ENCODE results near the gene FAM120B.

Gene FAM120B

DNA sequence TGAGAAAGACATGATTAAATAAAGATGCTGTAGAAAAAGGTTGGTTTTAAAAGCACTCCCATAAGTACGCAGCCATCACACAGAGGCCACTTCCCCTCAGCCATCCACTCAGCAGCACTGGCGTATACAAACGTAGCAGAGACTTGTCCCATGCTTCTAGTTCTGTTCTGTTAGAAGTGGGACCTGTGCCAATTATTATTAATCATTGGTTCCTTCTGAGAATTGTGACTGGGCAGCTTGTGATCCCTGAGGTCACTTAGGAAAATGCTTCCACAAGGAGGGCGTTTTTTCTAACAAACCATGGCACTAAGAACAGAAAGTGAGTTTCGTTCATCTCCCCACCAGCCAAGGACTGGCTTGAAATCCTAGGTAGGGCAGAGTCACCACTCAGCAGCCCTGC is 53.9 kb downstream of the FAM120B start:
- no peak for DNase-seq (ENCODE audit: low spot score)

DNA sequence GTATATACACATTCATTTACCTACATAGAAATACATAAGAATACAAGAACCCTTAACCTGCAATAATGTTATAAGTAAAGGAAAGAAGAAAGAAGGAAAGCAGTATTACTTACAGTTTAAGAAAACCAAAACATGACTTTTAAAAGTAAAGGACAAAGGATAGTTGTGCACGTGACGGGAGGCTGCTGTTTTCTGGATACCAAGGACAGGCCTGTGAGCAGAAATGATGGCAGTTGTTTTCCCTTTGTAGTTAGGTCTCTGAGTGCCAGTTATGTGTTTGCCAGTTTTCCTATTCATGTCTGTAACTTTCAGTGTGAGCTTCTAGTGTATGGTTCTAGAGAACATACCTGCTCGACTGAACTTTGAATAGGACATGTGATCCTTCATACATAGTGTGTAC is 54.8 kb downstream of the FAM120B start:
- DNase-seq (ENCODE audit: low spot score) = no peak

DNA sequence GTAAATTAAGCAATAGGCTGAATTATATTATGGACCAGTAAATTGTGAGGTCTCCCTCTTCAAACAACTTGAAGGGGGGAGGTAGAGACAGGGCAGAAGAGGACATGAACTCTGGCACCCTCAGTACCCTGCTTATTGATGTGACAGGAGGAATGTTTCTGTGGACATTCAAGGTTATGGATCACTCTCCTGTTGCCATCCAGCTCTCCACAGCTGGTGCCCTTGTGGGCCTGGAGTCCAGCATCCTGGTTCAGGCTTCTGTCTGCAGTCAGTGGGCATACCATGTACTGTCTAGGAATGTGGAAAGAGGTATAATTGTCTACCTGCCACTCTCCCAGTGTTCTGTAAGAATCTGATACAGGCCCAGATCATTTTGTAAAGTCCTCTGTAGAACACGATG is 55.6 kb downstream of the FAM120B start:
- DNase-seq (ENCODE audit: low spot score) = no peak

DNA sequence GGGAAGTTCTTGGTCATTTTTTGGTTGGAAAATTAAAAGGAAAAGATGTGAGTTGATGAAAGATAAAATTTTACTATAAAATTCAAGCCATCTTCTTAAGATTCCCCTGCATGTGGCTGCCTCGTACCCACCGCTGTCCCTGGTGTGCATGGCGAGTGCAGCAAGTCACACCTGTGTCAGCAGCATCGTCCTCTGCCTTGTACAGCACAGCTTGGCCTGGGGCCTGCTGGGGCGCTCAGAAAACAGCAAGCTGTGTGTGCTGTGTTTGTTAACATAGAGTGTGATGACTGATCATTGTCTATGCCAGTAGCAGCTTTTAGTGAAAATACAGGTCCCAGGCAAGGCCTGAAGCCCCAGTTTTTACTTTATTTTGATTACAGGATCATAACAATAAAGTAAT is 56.7 kb downstream of the FAM120B start:
- no peak for DNase-seq (ENCODE audit: low spot score)

DNA sequence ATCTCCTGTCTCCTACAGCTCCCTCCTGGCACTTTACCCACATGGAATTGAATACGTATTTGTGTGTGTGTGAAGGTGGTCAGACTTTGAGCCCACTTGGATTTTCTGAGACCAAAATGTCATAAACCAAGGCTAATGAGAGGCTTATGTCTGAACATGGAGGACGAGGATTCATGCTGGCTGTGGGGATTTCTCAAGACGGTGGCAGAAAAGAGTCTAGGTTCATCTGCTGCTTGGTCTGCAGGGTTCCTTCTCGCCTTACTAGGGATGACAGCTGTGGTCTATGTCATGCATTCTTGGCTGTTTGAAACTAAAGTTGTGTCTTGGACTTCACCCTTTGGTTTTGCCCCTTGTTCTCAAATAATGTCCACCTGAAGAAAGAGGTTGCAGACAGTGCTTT is 58.6 kb downstream of the FAM120B start:
- no peak for DNase-seq (ENCODE audit: low spot score)

DNA sequence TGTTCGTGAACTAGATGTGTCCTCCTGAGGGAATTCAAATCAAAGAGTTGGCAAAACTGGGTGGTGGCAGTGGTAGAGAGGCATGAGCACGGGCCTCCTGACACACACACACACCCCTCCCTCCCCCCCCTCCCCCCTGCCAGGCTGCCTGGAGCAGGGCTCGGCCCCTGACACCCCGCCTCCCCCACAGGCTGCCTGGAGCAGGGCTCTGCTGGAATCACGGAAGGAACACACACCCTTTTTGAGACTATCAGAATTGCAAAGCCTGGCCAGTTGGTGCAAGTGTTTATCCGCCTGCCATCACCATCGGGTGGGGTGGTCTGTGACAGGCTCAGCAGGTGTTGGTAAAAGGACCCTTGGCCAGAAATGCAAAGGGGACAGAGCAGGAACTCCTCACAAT is 59.0 kb downstream of the FAM120B start:
- no peak for DNase-seq (ENCODE audit: low spot score)

DNA sequence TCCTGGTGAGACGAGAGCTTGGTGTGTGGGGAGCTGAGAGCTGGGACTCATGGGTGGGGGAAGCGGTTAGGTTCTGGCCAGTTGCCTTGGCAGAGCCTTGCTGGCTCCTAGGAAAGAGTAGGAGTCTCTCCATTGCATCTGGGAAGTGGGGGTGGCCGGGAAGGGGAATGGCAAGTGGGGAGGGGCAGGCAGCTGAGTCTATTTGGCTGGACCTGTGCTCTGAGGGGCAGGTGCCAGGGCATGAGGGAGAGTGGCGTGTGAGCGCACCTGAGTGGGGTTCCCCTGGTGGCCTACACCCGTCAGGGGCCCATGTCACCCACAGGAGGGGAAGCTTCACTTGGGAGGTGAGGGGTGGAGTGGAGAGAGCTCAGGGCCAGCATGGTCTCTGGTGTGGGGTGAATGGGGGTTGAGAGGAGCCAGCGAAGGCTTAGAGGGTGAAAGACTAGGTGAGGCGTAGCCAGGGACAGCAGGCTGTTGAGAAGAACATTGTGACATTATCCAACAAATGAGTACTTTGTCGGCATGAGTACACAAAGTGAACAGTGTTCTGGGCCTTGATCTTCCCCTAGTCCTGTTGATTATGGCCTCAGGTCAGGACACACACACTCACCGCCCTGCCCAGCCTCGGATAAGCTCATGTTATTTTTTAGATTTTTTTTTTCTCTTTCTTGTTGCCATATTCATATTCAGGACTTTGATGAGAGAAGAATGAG is 59.8 kb downstream of the FAM120B start:
- DNase-seq (ENCODE audit: low spot score) = no peak

DNA sequence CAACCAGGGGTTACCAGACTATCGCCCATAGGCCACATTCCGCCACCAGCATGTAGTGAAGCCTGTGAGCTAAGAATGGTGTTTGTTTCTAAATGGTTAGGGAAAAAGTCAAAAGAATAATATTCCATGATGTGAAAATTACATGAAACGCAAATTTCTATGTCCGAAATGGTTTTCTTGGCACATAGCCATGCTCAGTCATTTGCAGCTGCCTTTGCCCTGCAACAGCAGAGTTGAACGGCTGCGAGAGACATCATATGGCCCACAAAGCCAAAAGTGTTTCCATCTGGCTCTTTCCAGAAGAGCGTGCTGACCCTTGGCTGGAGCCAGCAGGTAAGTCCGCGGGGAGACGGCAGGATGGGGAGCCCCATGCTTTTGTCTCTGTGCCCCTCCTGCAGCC is 60.7 kb downstream of the FAM120B start:
- DNase-seq (ENCODE audit: low spot score) = no peak

DNA sequence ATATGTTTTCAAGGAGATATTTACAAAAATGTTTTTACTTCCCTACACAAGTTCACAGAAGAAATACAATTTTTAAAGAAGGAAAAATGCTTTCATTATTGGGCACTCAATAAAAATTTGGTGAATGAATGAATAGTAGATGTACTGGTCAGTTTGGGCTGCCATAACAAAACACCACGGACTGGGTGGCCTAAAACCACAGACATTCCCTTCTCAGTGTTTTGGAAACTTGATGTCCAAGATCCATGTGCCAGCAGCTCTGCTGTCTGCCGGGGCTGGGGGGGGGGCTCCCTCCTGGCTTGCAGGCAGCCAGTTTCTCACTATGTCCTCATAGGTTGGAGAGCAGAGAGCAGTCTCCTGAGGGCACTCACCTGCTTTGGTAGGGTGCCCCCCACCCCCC is 62.0 kb downstream of the FAM120B start:
- DNase-seq (ENCODE audit: low spot score) = no peak

DNA sequence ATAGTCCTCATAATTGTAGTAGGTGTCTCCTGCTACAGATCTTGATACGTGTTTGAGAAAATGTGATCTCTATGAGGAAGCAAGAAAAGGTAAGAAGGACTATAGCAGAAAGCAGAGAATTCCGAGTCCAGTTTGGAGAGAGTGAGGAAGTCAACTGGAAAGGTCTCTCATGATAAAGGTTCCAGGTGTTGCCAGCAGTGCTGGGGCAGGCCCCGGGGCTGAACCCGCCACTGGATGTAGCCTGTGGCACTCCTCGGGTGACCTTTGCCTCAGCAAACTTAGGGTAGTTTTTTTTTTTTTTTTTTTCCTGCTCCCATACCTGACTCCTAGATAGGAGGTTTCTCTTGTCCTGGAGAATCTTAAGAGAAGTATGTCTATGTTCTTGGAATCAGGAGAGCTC is 62.8 kb downstream of the FAM120B start:
- no peak for DNase-seq (ENCODE audit: low spot score)

DNA sequence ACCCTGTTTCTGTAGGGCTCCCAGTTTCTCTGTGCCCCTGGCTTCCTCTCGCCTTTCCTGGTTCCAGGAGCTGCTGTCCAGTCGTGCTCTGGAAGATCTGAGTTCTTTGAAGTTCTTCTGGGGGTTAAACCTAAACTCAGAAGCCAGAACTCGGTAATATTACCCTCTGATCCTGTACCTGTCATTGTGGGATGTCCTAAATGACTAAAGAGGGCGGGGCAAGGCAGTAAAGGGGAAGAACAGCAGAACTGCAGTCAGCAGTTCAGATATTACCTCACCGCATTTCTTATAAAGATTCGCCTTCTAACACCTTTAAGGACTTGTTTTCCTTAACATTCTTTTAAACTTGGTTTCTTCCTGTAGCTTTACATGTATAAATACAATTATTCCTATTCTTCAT is 63.9 kb downstream of the FAM120B start:
- peak; percentile 17 for DNase-seq (ENCODE audit: low spot score)

DNA sequence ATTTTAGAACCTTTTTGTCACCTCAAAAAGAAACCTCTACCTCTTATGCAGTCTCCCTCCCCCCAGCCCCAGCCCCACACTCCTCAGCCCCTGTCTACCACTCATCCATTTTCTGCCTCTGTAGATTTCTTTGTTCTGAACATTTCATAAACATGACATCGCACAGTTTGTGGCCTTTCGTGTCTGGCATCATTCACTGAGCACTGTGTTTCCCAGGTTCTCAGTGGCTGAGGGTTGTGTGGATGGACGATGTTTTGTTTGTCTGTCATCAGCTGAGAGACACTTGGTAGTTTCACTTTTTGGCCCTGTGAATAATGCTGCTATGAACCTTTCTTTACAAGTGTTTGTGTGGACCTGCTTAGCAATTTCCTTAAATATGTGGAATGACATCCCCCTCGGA is 64.5 kb downstream of the FAM120B start:
- no peak for DNase-seq (ENCODE audit: low spot score)

DNA sequence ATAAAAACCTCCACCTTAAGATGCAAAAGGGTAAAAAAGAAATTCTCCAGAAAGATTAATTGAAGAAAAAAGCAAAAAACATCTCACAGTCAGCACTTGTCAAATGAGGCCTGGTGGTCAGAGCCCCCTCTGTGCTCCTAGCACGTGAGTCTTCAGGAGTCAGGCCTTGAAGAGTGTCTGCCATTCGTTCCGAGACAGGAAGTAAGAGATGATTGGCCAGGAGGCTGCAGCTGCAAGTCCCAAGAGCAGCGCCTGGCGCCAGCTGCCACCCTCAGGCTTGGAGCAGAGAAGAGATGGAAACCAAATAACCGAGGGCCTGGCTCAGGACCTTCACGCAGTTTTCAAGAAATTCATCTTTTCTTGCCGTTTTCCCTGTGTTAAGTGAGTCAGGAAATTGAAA is 65.0 kb downstream of the FAM120B start:
- no peak for DNase-seq (ENCODE audit: low spot score)

DNA sequence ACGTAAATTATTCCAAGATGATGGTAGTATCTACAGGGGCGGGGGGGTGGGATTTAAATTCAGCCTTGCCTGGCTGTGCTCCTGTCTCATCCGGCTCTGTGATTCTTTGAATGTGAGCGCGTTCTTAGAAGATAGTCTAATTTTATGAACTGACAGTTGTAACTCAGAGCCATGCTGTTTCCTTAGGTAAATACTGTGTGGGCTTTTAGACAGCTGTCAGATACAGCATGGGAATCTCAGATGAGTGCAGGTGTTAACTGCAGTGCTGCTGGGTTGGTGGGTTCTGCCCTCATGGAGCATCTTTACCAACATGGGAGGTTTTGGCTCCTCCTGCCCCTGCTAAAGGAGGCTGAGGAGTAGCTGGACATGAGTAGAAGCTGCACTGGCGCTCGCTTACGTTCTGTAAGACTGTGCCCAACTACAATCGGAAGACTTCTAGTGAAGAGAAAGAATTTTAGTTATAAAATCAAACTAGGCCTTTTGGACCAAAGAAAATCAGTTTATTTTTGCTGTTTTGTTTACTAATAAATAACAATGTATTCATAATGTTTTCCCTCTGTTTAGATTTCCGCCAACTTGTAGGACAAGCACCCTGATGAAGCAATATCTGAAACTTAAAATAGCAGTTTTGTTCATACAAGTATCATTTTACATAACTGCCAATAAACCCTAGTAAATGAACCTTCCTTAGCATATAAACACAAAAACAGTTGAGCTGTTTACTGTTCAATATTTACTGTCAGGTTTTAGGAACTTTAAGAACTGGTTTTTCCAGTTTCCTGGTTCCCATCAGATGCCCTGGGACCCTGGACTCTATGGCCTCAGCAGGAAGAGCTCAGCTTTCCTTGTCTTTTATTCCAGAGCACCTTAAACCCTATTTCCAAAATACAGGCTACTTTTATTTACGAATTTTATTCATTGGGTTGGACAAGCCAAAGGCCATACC is 66.1 kb downstream of the FAM120B start:
- no peak for DNase-seq (ENCODE audit: low spot score)

DNA sequence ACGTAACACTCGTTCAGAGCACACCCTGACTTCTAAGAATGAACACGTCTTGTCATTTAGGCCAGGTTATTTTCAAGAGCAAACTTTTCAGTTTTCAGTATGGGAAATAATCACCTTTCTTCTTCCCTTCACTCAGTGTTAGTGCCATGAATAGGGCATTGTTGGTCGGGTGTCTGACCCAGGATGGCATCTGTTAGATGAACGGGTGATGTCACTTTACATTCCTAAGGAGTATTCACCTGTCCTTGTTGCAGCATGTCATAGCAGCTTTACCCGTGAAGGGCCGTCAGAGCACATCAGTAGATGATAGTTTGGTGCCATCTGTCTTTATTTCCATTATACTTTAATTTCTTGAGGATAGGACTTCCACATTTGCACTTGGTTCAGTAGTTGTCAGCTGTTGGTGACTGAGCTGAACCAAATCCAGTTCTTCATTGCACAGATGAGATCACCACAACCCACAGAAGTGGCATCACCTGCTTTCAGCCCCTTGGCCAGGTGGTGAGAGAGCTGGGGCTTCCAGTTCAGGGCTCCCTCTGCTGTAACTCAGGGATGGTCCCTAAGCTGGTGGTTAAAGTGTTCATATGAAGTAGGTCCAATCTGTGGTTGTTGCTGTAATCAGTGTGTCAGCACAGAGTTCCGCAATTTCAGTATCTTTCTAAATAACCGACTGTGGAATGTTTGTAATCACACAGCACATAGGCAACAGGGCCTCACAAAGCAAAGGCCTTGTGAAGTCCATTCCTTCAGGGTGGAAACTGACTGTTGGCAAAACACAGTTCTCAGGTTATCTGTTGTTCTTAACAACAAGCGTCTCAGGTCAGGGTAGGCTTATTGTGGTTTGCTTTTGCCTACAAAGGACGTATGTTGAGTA is 68.2 kb downstream of the FAM120B start:
- DNase-seq (ENCODE audit: low spot score) = no peak

DNA sequence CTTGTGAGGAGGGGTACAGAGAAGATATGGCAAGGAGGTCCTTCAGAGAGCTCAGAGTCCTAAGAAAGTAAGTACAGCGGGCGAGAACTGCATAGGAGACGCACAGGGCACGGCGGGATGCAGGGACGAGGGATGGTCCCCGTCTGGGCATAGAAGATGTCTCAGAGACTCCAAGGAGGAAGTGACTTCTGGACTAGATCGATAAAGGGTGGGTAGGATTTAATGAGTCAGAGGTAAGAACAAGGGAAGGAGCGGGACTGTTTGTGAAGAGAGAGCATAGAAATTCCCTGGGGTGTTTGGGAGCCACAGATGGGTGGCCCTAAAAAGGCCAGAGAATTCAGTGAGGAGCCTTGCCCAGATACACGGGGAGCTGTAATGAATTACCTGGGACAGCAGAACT is 69.1 kb downstream of the FAM120B start:
- no peak for DNase-seq (ENCODE audit: low spot score)

DNA sequence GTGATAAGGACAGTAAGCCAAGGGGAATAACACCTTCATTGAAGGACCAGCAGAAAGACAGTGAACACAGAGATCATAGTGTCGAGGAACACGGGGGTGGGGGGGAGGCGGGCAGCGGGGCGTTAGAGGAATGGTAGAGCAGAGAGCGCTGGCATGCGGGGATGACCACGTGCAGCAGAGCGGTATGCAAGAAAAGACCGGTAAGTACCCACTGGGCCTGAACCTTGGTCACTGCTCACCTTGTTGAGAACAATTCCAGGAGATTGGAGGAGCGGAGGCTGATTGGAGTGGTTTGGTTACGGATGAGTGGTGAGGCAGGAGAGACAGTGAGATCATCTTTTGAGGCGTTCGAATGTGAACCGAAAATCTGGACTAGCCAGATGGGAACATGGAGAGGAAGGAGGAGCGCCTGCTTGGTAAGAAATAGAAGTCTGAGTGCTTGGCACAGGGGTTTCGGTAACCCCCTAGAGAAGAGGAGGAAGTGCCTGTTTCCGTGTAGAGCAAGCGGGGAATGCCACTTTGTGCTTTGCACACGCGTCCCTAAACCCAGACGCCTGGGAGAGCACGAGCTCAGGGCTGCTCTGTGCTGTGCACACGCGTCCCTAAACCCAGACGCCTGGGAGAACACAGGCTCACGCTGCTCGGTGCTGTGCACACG is 70.0 kb downstream of the FAM120B start:
- no peak for DNase-seq (ENCODE audit: low spot score)

DNA sequence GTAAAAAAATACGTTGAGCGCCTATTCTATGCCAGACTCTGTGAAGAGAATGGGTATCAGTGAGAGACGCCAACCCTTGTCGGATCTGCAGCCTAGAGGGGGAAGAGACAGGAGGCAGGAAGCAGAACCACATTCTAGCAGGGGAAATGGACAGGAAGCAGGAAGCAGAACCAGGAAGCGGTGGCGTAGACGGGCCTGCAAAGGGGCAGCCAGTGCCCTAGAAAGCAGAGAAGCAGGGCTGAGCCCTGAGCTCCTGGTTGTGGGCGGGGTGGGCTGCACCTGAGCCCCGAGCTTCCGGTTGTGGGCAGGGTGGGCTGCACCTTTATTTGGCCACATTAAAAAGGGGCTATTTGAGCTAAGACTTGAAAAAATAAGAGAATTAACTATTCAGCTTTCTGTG is 71.9 kb downstream of the FAM120B start:
- DNase-seq (ENCODE audit: low spot score) = no peak

DNA sequence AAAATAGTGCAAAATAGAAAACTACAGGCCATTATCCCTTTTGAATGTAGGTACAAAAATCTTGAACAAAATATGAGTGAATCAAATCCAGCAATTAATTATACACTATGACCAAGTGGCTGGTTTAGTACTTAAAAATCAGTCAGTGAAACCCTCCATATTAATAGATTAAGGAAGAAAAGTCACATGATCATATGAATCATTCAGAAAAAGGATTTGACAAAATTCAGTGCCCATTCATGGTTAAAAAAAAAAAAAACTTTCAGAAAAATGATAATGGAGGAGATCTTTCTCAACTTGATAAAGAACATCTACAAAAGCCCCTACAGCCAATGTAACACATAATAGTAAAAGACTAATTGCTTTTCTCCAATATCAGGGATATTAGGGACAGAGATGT is 75.0 kb downstream of the FAM120B start:
- no peak for DNase-seq (ENCODE audit: low spot score)

DNA sequence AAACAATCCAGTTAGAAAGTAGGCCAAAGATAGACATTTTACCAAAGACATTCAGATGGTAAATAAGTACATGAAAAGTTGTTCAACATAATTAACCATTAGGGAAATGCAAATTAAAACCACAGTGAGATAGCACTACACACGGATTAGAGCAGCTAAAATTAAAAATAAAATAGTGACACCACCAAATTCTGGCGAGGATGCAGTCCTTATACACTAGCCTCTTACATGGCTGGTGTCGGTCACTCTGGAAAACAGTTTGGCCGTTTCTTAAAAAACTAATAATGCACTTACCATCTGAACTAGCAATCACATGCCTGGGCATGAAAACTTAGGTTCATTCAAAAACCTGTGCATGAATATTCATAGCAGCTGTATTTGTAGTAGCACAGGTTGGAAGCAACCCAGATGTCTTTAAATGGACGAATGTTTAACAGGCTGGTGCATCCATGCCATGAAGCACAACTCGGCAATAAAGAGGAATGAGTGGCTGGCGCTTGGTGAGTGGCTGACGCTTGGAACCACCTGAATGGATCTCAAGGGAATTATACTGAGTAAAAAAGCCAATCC is 77.0 kb downstream of the FAM120B start:
- DNase-seq (ENCODE audit: low spot score) = no peak

DNA sequence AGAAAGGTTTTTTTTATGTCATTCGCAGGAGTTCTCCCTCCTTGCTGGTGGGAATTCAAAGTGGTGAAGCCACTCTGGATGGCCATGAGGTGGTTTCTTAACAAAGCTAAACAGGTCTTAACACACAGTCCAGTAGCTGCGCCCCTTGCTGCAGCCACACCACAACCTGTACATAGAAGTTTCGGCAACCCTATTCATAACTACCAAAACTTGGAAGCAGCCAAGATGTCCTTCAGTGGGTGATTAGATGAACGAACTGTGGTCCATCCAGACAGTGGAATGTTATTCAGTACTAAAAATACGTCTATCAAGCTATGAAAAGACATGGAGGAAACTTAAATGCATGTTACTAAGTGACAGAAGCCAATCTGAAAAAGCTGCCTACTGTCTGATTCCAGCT is 78.9 kb downstream of the FAM120B start:
- DNase-seq (ENCODE audit: low spot score) = no peak

DNA sequence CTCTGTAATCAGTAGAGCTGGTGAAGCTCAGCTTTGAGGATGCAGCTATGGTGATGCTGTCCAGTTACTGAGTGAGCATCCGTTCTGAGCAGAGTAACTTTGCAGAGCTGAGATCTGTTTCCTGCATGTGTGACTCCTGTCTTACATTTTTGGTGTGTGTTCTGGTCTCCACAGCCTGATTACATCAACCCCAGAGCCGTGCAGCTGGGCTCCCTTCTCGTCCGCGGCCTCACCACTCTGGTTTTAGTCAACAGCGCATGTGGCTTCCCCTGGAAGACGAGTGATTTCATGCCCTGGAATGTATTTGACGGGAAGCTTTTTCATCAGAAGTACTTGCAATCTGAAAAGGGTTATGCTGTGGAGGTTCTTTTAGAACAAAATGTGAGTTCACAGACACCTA is 81.6 kb downstream of the FAM120B start:
- DNase-seq (ENCODE audit: low spot score) = no peak

All from SW480 (cell line).